Superior temporal gyrus (tissue), 1 donor: ENCODE results near the gene STRA8.

ENCODE experiments used
- DNase-seq: peaks from one replicate; pipeline ENCODE4 v3.0.0-alpha.2; 2016; ENCODE audit errors: extremely low spot score

Gene STRA8, protein sequence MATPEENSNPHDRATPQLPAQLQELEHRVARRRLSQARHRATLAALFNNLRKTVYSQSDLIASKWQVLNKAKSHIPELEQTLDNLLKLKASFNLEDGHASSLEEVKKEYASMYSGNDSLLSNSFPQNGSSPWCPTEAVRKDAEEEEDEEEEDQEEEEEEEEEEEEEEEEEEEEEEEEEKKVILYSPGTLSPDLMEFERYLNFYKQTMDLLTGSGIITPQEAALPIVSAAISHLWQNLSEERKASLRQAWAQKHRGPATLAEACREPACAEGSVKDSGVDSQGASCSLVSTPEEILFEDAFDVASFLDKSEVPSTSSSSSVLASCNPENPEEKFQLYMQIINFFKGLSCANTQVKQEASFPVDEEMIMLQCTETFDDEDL

DNA sequence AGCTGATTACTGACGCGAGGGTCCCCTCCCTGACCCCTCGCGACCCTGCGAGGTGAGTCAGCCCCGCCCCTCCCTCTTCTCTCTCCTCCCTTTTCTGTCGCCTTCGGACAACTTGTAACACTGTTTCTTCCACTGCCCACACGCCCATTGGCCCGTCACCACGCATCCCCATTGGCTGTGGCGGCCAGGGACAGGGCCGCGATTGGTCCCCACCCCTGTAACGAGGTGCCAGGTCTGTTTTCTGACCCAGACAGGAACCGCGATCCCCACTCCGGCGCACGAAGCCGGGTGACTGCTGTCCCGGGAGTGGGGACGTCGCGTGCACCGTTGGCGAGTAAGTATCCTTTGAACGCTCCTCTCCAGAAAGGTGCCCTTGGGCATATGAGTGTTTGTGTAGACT is at the start of gene STRA8:
TSS of gene STRA8 (plus strand) at position 269 of the 400 bp plus-strand sequence. CDS start 6,687 bp downstream, outside the sequence.
- DNase-seq: no peak

- no peak for DNase-seq
These were observed 49.3 kb upstream of the STRA8 start for GRCh38 chr7:135184254-135184841.

DNA sequence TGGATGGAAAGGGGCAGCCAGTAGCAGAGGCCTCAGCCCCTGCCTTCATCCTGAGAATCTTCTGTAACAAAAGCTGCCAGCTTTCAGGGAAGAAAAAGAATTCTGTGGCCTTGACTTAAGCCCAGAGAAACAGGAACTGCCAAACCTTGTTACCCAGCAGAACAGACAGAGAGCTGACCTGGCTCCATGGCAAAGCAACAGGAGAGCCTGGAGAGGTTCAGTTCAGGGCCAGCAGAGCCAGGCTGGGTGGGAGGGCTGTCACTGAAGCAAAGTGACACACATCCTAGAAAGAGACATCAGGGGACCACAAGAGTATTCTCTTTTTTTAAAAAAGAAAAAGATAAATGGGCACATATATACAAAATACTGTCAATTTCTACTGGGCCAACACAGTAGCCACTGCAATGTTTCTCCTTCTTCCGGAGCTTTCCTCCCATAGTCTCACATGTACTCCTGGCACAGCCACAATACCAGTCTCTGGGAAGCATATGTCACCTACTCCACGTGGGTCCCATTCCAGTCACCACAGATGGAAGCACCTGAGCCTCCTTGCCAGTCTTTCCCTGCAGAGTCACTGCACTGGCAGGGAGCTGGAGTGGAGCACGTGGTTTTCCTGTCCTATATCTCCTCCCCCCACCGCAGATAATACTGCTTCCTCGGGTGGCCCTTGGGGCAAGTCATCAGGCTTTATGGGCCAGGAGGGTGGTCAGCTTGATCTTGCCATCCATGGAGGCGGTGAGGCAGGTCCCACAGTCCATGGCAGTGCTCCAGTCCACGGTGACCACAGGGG is 48.0 kb upstream of the STRA8 start:
- DNase-seq: no peak

GRCh38 chr7:135186261-135186540 is 47.4 kb upstream of the STRA8 start:
- no peak for DNase-seq

- DNase-seq: no peak
These were observed 46.8 kb upstream of the STRA8 start for GRCh38 chr7:135186841-135187253.

GRCh38 chr7:135188298-135188984 is 45.2 kb upstream of the STRA8 start:
- DNase-seq: no peak

GRCh38 chr7:135189221-135189662 is 44.4 kb upstream of the STRA8 start:
- DNase-seq: no peak

- no peak for DNase-seq
These were observed 43.7 kb upstream of the STRA8 start for GRCh38 chr7:135189961-135190360.

GRCh38 chr7:135190703-135191102 is 42.9 kb upstream of the STRA8 start:
- DNase-seq: no peak

GRCh38 chr7:135192914-135193536 is 40.6 kb upstream of the STRA8 start:
- DNase-seq: no peak

DNA sequence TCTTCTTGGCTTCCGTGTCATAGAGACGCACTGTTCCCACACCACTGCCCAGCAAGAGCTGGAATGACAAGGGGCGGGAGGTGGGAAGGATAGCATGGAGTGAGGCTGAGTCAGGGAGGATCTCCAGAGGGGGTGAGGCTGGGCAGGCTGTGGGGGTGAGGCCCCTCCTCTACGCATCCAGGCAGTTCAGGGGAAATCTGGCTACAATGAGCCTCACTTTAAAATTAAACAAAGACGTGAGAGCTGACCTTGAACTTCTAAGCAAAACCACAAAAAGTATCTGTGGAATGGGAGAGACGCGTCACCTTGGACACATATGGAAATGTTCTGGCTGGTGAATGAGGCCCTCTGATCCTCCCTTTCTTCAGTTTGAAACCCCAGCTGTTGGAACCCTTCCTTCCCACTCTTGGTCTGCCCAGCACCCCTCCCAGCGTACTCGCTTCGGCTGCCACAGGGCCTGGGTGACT is 40.0 kb upstream of the STRA8 start:
- DNase-seq: no peak

DNA sequence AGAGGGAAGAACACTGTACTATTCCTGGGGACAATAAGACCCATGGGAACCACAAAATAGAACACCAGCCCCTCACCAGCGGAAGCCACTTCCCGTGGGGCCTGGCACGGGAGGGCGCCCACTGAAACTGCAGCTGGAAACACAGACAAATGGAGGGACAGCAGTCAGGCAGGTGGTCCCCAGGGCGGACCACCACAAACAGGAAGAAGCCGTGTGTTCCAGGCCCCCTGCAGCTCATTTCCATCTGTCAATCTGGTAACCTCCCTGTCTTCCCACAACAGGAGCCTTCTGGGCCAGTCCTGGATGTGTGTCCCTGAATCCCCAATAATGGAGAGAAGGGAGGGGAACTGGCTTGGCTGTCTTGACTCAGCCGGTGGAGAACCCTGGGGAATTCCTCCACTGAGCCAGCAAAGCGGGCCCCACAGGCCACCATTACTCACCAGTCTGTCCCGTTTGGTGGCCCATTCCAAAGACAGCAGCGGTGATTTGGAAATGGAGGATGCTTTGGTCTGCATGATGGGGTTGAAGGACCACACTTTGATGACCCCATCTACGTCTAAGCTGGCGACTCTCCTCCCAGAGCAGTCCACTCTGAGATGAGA is 39.0 kb upstream of the STRA8 start:
- DNase-seq: no peak

- no peak for DNase-seq
These were observed 38.5 kb upstream of the STRA8 start for GRCh38 chr7:135195156-135195555.

GRCh38 chr7:135195968-135196629 is 37.5 kb upstream of the STRA8 start:
- DNase-seq: no peak

GRCh38 chr7:135197343-135197742 is 36.3 kb upstream of the STRA8 start:
- no peak for DNase-seq

DNA sequence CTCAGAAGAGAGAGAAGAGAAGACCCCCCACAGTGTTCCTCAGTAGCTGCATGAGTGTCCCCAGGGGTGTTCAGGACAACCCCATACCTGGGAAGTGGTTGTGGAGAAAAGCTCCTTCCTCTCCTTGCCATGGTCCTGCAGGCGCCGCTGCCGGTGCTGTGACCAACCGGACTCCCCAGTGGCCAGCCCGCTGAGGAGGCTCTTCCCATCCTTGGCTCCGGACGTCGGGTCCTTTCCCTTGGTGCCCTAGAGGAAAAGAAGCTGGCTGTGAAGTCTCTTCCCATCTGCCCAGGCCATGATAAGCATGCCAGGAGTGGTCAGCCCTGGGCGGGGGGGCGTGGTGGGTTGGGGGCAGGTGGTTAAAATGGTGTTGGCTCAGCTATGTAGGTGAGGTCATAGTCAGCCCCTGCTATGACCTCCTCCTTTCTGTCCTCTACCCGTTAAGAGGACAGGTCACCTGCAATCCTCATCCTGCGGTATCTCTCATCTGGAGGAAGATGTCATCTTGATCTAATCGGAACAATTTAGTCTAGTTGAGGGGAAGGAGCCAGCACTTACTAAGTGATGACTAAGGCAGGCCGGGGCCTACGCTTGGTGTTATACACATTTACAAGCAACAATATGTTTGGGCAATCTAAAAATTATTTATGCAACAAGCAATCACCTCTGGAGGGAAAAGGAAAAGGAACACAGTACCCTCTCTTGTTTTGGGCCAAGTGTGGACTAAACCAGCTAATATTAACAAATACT is 35.6 kb upstream of the STRA8 start:
- no peak for DNase-seq

DNA sequence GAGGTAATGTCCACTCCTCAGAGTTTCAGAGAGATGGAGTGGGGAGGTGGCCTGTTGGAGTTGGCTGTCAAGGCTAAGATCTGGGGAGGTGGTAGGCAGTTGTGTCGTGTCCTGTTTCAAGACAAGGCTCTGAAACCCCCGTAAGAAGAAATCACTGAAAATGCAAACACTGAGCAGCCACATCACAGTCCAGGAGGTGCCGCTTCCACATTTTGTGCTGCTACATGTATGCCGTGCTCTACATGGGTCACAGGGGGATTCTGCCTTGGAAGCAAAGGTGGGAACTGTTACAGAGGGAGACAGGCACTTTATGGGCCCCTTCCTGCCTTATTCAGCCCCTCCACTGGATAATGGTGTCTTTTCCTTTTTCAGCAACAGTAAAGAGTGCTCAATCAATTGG is 34.2 kb upstream of the STRA8 start:
- DNase-seq: no peak

DNA sequence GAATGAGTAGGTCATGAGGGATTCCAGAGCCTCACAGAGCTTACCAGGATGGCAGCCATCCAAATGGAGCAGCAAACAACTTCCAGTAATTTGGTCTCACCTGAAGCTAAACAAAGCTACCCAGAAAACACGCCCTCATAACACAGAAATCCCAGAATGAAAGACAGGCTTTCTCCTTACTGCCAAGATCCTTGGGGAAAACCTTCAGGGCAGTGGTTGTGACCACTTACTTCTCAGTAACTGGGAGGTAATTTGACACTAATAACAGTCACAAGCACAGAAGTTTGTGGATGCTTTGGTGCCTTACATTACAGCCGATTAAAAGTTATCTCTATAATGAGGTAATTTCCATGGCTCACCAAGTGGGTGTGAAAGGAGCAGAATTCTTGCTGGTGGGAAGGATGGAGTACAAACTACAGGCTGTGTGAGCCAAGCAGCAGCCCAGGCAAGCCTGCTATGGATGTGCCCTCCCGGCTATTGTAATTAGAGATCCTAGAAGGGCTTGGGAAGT is 32.8 kb upstream of the STRA8 start:
- DNase-seq: no peak

DNA sequence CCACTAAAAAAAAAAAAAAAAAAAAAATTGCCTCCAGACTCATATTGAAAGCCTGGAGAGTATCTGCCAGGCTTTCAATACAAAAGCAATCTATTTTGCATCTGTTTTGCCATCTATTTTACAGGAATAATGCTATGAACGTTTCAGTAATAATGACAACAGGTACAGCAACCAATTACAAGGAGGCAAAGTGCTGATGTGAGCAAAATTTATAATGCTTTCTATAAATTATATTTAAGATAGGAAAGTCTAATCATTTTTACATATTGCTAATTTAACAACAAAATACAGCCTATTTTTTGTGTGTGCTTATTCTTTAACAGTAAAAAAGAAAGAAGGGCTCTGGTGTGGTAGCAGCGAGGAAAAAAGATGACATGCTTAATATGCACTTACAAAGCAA is 32.3 kb upstream of the STRA8 start:
- no peak for DNase-seq

DNA sequence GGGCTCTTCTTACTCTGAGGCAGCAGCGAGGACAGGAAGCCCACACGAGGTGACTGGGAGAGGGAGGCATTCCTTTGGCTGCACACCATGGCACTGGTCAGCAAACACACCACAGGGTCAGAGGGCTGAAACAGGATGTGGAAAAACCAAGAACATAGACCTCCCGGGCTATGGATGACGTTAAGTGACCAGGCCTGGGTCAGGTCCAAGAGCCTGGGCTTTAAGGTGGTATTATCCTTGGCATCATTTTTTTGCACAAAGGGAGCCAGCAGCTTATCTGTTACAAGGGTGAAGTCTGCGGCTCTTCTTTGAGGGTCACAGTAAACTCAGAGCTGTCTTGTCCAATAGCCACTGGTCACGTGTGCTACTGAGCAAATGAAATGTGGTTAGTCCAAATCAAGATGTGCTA is 29.3 kb upstream of the STRA8 start:
- no peak for DNase-seq
